ENCODE results near the gene MOV10L1. TPM values are rescaled to one million over a fixed set of nuclear protein-coding genes. Genes with fewer than 3 reads are reported as not detected.

The MOV10L1 gene
- total and polyA plus RNA-seq, 10 donors, result 0.10 to 0.37 (median 0.15) TPM; not detected in 7

GRCh38 chr22:50119169-50119767 lies 29.5 kb downstream of the MOV10L1 start:
- Histone ChIP-seq H3K9me3 (peaks cover 9 to 29% (median 27%) of the 10 kb centered on the region in 8 donors), H3K36me3 (no peaks in the 10 kb centered on the region), H3K27ac (no peak overlapping the region), H3K4me1 (no peaks in the 10 kb centered on the region), H3K4me3 (no peak overlapping the region), H3K27me3 (replicated peaks in 1 of 7) (peaks cover 0 to 29% (median 4%) of the 10 kb centered on the region in 7 donors)
- intact Hi-C loops (cut with DNase I; ENCODE audit: low total_unique reads), result no loop called here
- no peak for TF ChIP-seq POLR2A (IDR thresholded peaks at IDR 0.05)
- no peak for TF ChIP-seq CTCF (IDR thresholded peaks at IDR 0.05 in 8 of 11, conservative IDR thresholded peaks at IDR 0.05 in 3 of 11)
- no peak for TF ChIP-seq POLR2AphosphoS5 (IDR thresholded peaks at IDR 0.05)
- WGBS, 5 donors, result 78 to 89% (median 81%) methylated on average over 11 to 14 of the region's 14 CpGs
- no peak for DNase-seq

GRCh38 chr22:50119768-50120251 lies 30.0 kb downstream of the MOV10L1 start:
- no peaks in the 10 kb centered on the region for H3K4me1 ChIP-seq
- peaks cover 0 to 24% (median 4%) of the 10 kb centered on the region in 7 donors for H3K27me3 ChIP-seq (replicated peaks in 1 of 7)
- 70 to 81% (median 79%) methylated on average over 6 of the region's 6 CpGs for WGBS, 5 donors
- no peak overlapping the region for H3K27ac ChIP-seq
- H3K4me3 ChIP-seq, result no peak overlapping the region
- intact Hi-C loops (cut with DNase I; ENCODE audit: low total_unique reads), result no loop called here
- TF ChIP-seq POLR2AphosphoS5 (IDR thresholded peaks at IDR 0.05), result no peak
- TF ChIP-seq POLR2A (IDR thresholded peaks at IDR 0.05), result no peak
- no peak for TF ChIP-seq CTCF (IDR thresholded peaks at IDR 0.05 in 8 of 11, conservative IDR thresholded peaks at IDR 0.05 in 3 of 11)
- H3K9me3 ChIP-seq, result peaks cover 9 to 35% (median 29%) of the 10 kb centered on the region in 8 donors
- H3K36me3 ChIP-seq, result no peaks in the 10 kb centered on the region
- DNase-seq, result no peak

GRCh38 chr22:50121202-50121740 lies 31.5 kb downstream of the MOV10L1 start:
- Histone ChIP-seq H3K27ac (no peak overlapping the region), H3K9me3 (peaks cover 9 to 36% (median 29%) of the 10 kb centered on the region in 8 donors), H3K4me3 (no peak overlapping the region), H3K4me1 (no peaks in the 10 kb centered on the region), H3K27me3 (replicated peaks in 1 of 7) (peaks cover 0 to 13% (median 0%) of the 10 kb centered on the region in 7 donors), H3K36me3 (no peaks in the 10 kb centered on the region)
- TF ChIP-seq POLR2A (IDR thresholded peaks at IDR 0.05) (no peak), CTCF (IDR thresholded peaks at IDR 0.05 in 8 of 11, conservative IDR thresholded peaks at IDR 0.05 in 3 of 11) (no peak), POLR2AphosphoS5 (IDR thresholded peaks at IDR 0.05) (no peak)
- WGBS, 5 donors, result 79 to 88% (median 83%) methylated on average over 7 to 11 of the region's 11 CpGs
- intact Hi-C loops (cut with DNase I; ENCODE audit: low total_unique reads), result no loop called here
- no peak for DNase-seq

- H3K36me3 ChIP-seq, result no peaks in the 10 kb centered on the region
- peaks cover 9 to 36% (median 29%) of the 10 kb centered on the region in 8 donors for H3K9me3 ChIP-seq
- no peak overlapping the region for H3K4me3 ChIP-seq
- no peak for TF ChIP-seq CTCF (IDR thresholded peaks at IDR 0.05 in 8 of 11, conservative IDR thresholded peaks at IDR 0.05 in 3 of 11)
- TF ChIP-seq POLR2A (IDR thresholded peaks at IDR 0.05), result no peak
- TF ChIP-seq POLR2AphosphoS5 (IDR thresholded peaks at IDR 0.05), result no peak
- peaks cover 0 to 16% (median 0%) of the 10 kb centered on the region in 7 donors for H3K27me3 ChIP-seq (replicated peaks in 1 of 7)
- 73 to 91% (median 85%) methylated on average over 4 of the region's 4 CpGs for WGBS, 5 donors
- H3K27ac ChIP-seq, result no peak overlapping the region
- intact Hi-C loops (cut with DNase I; ENCODE audit: low total_unique reads), result no loop called here
- H3K4me1 ChIP-seq, result no peaks in the 10 kb centered on the region
- DNase-seq, result no peak
Measured at GRCh38 chr22:50123119-50123518, 33.3 kb downstream of the MOV10L1 start.

All from spleen (tissue), 11 donors.